ENCODE measurements around the gene CTTNBP2. TPM values are rescaled to one million over a fixed set of nuclear protein-coding genes. Genes with fewer than 3 reads are reported as not detected.

Gene CTTNBP2
- total RNA-seq, 1 donor from 2014 or later: 9.9 TPM

- no peak for DNase-seq (ENCODE audit: low read depth, low spot score)
- Mint-ChIP-seq H3K36me3 (ENCODE audit: low read depth) (no peaks in the 10 kb centered on the region), H3K27me3 (ENCODE audit: low read depth) (no peaks in the 10 kb centered on the region), H3K27ac (ENCODE audit: unreplicated experiment) (no peak overlapping the region), H3K4me3 (no peak overlapping the region), H3K4me1 (peaks cover 6% of the 10 kb centered on the region), H3K9me3 (no peaks in the 10 kb centered on the region)
- no peak for TF ChIP-seq CTCF (conservative IDR thresholded peaks at IDR 0.05)
These were observed 48.6 kb downstream of the CTTNBP2 start for GRCh38 chr7:117824592-117824991.

GRCh38 chr7:117819558-117819957 is 53.7 kb downstream of the CTTNBP2 start:
- no peaks in the 10 kb centered on the region for H3K27me3 Mint-ChIP-seq (ENCODE audit: low read depth)
- peaks cover 4% of the 10 kb centered on the region for H3K4me1 Mint-ChIP-seq
- no peak for DNase-seq (ENCODE audit: low read depth, low spot score)
- no peak overlapping the region for H3K4me3 Mint-ChIP-seq
- no peaks in the 10 kb centered on the region for H3K36me3 Mint-ChIP-seq (ENCODE audit: low read depth)
- no peaks in the 10 kb centered on the region for H3K9me3 Mint-ChIP-seq
- no peak for TF ChIP-seq CTCF (conservative IDR thresholded peaks at IDR 0.05)
- no peak overlapping the region for H3K27ac Mint-ChIP-seq (ENCODE audit: unreplicated experiment)

- Mint-ChIP-seq H3K4me1 (peaks cover 4% of the 10 kb centered on the region), H3K4me3 (no peak overlapping the region)
These were observed 55.0 kb downstream of the CTTNBP2 start for GRCh38 chr7:117818232-117818631.

GRCh38 chr7:117816727-117817126 is 56.5 kb downstream of the CTTNBP2 start:
- Mint-ChIP-seq H3K9me3 (no peaks in the 10 kb centered on the region), H3K4me1 (peaks cover 4% of the 10 kb centered on the region), H3K36me3 (ENCODE audit: low read depth) (no peaks in the 10 kb centered on the region), H3K4me3 (no peak overlapping the region), H3K27ac (ENCODE audit: unreplicated experiment) (no peak overlapping the region), H3K27me3 (ENCODE audit: low read depth) (no peaks in the 10 kb centered on the region)
- DNase-seq (ENCODE audit: low read depth, low spot score): no peak
- TF ChIP-seq CTCF (conservative IDR thresholded peaks at IDR 0.05): no peak

More at GRCh38 chr7:117818232-117818631, 55.0 kb downstream of the CTTNBP2 start:
- Mint-ChIP-seq H3K9me3 (no peaks in the 10 kb centered on the region), H3K36me3 (ENCODE audit: low read depth) (no peaks in the 10 kb centered on the region), H3K27me3 (ENCODE audit: low read depth) (no peaks in the 10 kb centered on the region), H3K27ac (ENCODE audit: unreplicated experiment) (no peak overlapping the region)
- no peak for DNase-seq (ENCODE audit: low read depth, low spot score)
- no peak for TF ChIP-seq CTCF (conservative IDR thresholded peaks at IDR 0.05)

- H3K9me3 Mint-ChIP-seq: no peaks in the 10 kb centered on the region
- no peak for TF ChIP-seq CTCF (conservative IDR thresholded peaks at IDR 0.05)
- no peak overlapping the region for H3K4me3 Mint-ChIP-seq
- no peak for DNase-seq (ENCODE audit: low read depth, low spot score)
- peaks cover 17% of the 10 kb centered on the region for H3K4me1 Mint-ChIP-seq
- no peaks in the 10 kb centered on the region for H3K27me3 Mint-ChIP-seq (ENCODE audit: low read depth)
- H3K27ac Mint-ChIP-seq (ENCODE audit: unreplicated experiment): no peak overlapping the region
- H3K36me3 Mint-ChIP-seq (ENCODE audit: low read depth): no peaks in the 10 kb centered on the region
These were observed 61.5 kb downstream of the CTTNBP2 start for GRCh38 chr7:117811696-117812095.
